Mesenchymal stem cell (in vitro differentiated cells and primary cell): ENCODE data around the gene SAA4.
"Not testable (repeated sequence)": the region's sequence is repeated elsewhere in the genome, so short reads cannot be mapped to it uniquely, and the experiment has no call there.

Source experiments
- DNase-seq: peaks from one replicate; pipeline ENCODE4 v3.0.0-alpha.2; 2013
- H2AFZ ChIP-seq: one replicate; pipeline ENCODE4 v1.6.1; 2013; ENCODE audit warnings: low read depth, mild to moderate bottlenecking, control low read depth, inconsistent platforms, low read length, moderate library complexity
- H2AK5ac ChIP-seq: 2 replicates; pipeline ENCODE4 v1.6.1; 2013; ENCODE audit warnings: low read length, moderate library complexity, mild to moderate bottlenecking, inconsistent platforms; ENCODE audit not compliant: severe bottlenecking
- H2BK120ac ChIP-seq: one replicate; pipeline ENCODE4 v1.6.1; 2013; ENCODE audit warnings: low read depth, mild to moderate bottlenecking, inconsistent platforms, low read length, moderate library complexity
- H2BK12ac ChIP-seq, 2 experiments: one replicate each; pipeline ENCODE4 v1.6.1; 2013; ENCODE audit warnings: inconsistent platforms in 2 of 2, low read length in 2 of 2, mild to moderate bottlenecking in 2 of 2, moderate library complexity in 2 of 2, control low read depth in 1 of 2
- H2BK15ac ChIP-seq: one replicate; pipeline ENCODE4 v1.6.1; 2013; ENCODE audit warnings: mild to moderate bottlenecking, low read depth, inconsistent platforms; ENCODE audit not compliant: poor library complexity, severe bottlenecking
- H2BK5ac ChIP-seq: 2 replicates; pipeline ENCODE4 v1.6.1; 2013; ENCODE audit warnings: low read depth, mild to moderate bottlenecking, low read length, control low read depth, inconsistent platforms; ENCODE audit not compliant: poor library complexity, severe bottlenecking
- H3K14ac ChIP-seq, 2 experiments: one replicate each; pipeline ENCODE4 v1.6.1; 2013; ENCODE audit warnings: inconsistent platforms in 2 of 2, low read length in 2 of 2, control low read depth in 1 of 2, mild to moderate bottlenecking in 1 of 2, moderate library complexity in 1 of 2
- H3K18ac ChIP-seq, 2 experiments: one replicate each; pipeline ENCODE4 v1.6.1; 2013; ENCODE audit warnings: inconsistent platforms in 2 of 2, low read length in 2 of 2, control low read depth in 1 of 2, low read depth in 1 of 2, mild to moderate bottlenecking in 1 of 2
- H3K23ac ChIP-seq, 2 experiments: one replicate each; pipeline ENCODE4 v1.6.1; 2013; ENCODE audit warnings: inconsistent platforms in 2 of 2, low read length in 2 of 2, mild to moderate bottlenecking in 2 of 2, moderate library complexity in 2 of 2, control low read depth in 1 of 2
- H3K27ac ChIP-seq: 2 replicates; pipeline ENCODE4 v1.5.1; 2013; ENCODE audit warnings: mild to moderate bottlenecking, moderate library complexity, low read length, control low read depth, inconsistent platforms; ENCODE audit not compliant: poor library complexity, severe bottlenecking
- H3K27me3 ChIP-seq, 2 experiments: 2 replicates each; pipeline versions ENCODE4 v1.6.1 to v1.7.0; 2013; ENCODE audit warnings: low read length in 2 of 2, mild to moderate bottlenecking in 2 of 2, moderate library complexity in 2 of 2, control low read depth in 1 of 2, inconsistent platforms in 1 of 2; ENCODE audit not compliant: control insufficient read depth in 1 of 2, insufficient read depth in 1 of 2
- H3K36me3 ChIP-seq, 2 experiments: 2 replicates each; pipeline versions ENCODE4 v1.6.1 to v1.7.0; 2013; ENCODE audit warnings: low read length in 2 of 2, control low read depth in 1 of 2, inconsistent platforms in 1 of 2, low read depth in 1 of 2, mild to moderate bottlenecking in 1 of 2; ENCODE audit not compliant: insufficient read depth in 2 of 2, control insufficient read depth in 1 of 2
- H3K4ac ChIP-seq, 2 experiments: one replicate each; pipeline ENCODE4 v1.6.1; 2013; ENCODE audit warnings: inconsistent platforms in 2 of 2, low read length in 2 of 2, mild to moderate bottlenecking in 2 of 2, moderate library complexity in 2 of 2, control low read depth in 1 of 2, low read depth in 1 of 2
- H3K4me1 ChIP-seq: 2 replicates; pipeline ENCODE4 v1.6.1; 2013; ENCODE audit warnings: low read depth, low read length, control low read depth; ENCODE audit not compliant: control insufficient read depth, insufficient read depth
- H3K4me2 ChIP-seq: 2 replicates; pipeline ENCODE4 v1.6.1; 2013; ENCODE audit warnings: low read length, mild to moderate bottlenecking, inconsistent platforms; ENCODE audit not compliant: poor library complexity, severe bottlenecking
- H3K4me3 ChIP-seq, 2 experiments: 2 replicates each; pipeline versions ENCODE4 v1.5.1 to v1.7.0; 2013; ENCODE audit warnings: low read length in 2 of 2, mild to moderate bottlenecking in 2 of 2, control low read depth in 1 of 2, low read depth in 1 of 2; ENCODE audit not compliant: insufficient read depth in 1 of 2
- H3K79me1 ChIP-seq: replicated peaks from 2 replicates; pipeline ENCODE4 v1.6.1; 2013; ENCODE audit warnings: mild to moderate bottlenecking, control low read depth, low read length, inconsistent platforms; ENCODE audit not compliant: poor library complexity, severe bottlenecking
- H3K9ac ChIP-seq: 2 replicates; pipeline ENCODE4 v1.7.0; 2013; ENCODE audit warnings: mild to moderate bottlenecking, low read length, moderate library complexity
- H3K9me3 ChIP-seq: 2 replicates; pipeline ENCODE4 v1.7.0; 2013; ENCODE audit warnings: mild to moderate bottlenecking, low read length; ENCODE audit not compliant: control insufficient read depth
- H4K8ac ChIP-seq: one replicate; pipeline ENCODE4 v1.6.1; 2013; ENCODE audit warnings: inconsistent platforms, mild to moderate bottlenecking, low read length, moderate library complexity
- H4K91ac ChIP-seq: one replicate; pipeline ENCODE4 v1.6.1; 2013; ENCODE audit warnings: mild to moderate bottlenecking, low read length, inconsistent platforms
- WGBS: methylation state at CpG from one replicate; pipeline ENCODE4 v1.1.7; 2013; ENCODE audit warnings: mixed read lengths; 5-methylcytosine and 5-hydroxymethylcytosine counted together

Gene SAA4

DNA sequence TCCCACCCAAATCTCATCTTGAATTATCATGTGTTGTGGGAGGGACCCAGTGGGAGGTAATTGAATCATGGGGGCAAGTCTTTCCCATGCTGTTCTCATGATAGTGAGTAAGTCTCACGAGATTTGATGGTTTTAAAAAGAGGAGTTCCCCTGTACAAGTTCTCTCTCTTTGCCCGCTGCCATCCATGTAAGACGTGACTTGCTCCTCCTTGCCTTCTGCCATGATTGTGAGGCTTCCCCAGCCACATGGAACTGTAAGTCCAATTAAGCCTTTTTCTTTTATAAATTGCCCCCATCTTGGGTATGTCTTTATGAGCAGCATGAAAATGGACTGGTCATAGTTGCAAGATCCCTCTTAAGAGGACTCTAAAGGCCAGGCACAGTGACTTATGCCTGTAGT, 38.9 kb downstream of the SAA4 start:
- not testable (repeated sequence) for H3K23ac ChIP-seq, H3K9me3 ChIP-seq, H3K36me3 ChIP-seq, H3K9ac ChIP-seq, H3K18ac ChIP-seq, H4K91ac ChIP-seq, H2BK12ac ChIP-seq, H3K4ac ChIP-seq, H3K14ac ChIP-seq, H2AFZ ChIP-seq, H2BK120ac ChIP-seq, DNase-seq, H2AK5ac ChIP-seq, H3K4me2 ChIP-seq, H3K4me1 ChIP-seq, H2BK5ac ChIP-seq, H2BK15ac ChIP-seq, H3K79me1 ChIP-seq, H3K27ac ChIP-seq, H4K8ac ChIP-seq, H3K4me3 ChIP-seq
- H3K27me3 ChIP-seq, result peaks cover 3 to 21% of the 10 kb centered on the region in 2 experiments
- WGBS, result 25% methylated on average over 1 of the region's 3 CpGs

DNA sequence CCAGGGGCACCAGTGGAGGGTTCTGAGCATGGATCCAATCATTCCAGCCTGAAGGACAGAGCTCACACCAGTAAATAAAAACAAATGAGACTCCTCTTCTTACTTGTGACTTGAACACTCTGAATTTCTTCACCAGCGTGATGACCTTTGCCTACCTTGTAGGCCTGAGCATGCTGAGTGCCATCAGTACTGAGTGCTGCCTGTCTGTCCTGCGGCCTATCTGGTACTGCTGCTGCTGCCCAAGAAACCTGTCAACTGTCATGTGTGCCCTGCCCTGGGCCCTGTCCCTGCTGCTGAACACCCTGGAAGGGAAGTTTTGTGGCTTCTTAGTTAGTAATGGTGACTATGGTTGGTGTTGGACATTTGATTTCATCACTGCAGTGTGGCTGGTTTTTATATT, 40.1 kb downstream of the SAA4 start:
- no peak overlapping the region for H3K9ac ChIP-seq
- H3K27me3 ChIP-seq, result peaks cover 3 to 28% of the 10 kb centered on the region in 2 experiments

GRCh38 chr11:18193010-18193409, 43.6 kb downstream of the SAA4 start:
- Histone ChIP-seq H3K4me3 (no peak overlapping the region), H3K23ac (no peak overlapping the region), H3K14ac (no peak overlapping the region), H2BK15ac (no peak overlapping the region), H3K9me3 (no peaks in the 10 kb centered on the region), H3K79me1 (no peaks in the 10 kb centered on the region), H4K8ac (no peak overlapping the region), H3K36me3 (no peaks in the 10 kb centered on the region), H3K18ac (no peak overlapping the region), H2AFZ (no peak overlapping the region), H2AK5ac (no peak overlapping the region), H3K27ac (no peak overlapping the region), H3K4me1 (no peaks in the 10 kb centered on the region), H2BK12ac (no peak overlapping the region), H2BK120ac (no peak overlapping the region), H2BK5ac (no peak overlapping the region), H4K91ac (no peak overlapping the region), H3K27me3 (peaks cover 3 to 33% of the 10 kb centered on the region in 2 experiments), H3K9ac (no peak overlapping the region), H3K4me2 (no peak overlapping the region), H3K4ac (no peak overlapping the region)
- WGBS, result 22% methylated on average over 3 of the region's 4 CpGs
- no peak for DNase-seq

More for the DNA sequence above, 40.1 kb downstream of the SAA4 start:
- Histone ChIP-seq H3K14ac (no peak overlapping the region), H3K4me2 (no peak overlapping the region), H3K4me1 (no peaks in the 10 kb centered on the region), H3K36me3 (no peaks in the 10 kb centered on the region), H2BK15ac (no peak overlapping the region), H3K79me1 (no peaks in the 10 kb centered on the region), H2BK120ac (no peak overlapping the region), H2BK5ac (no peak overlapping the region), H2BK12ac (no peak overlapping the region), H2AFZ (no peak overlapping the region), H3K9me3 (no peaks in the 10 kb centered on the region), H3K27ac (no peak overlapping the region), H4K91ac (no peak overlapping the region), H3K23ac (no peak overlapping the region), H3K18ac (no peak overlapping the region), H3K4me3 (no peak overlapping the region), H3K4ac (no peak overlapping the region), H2AK5ac (no peak overlapping the region), H4K8ac (no peak overlapping the region)
- DNase-seq, result no peak
- 81% methylated on average over 2 of the region's 2 CpGs for WGBS

DNA sequence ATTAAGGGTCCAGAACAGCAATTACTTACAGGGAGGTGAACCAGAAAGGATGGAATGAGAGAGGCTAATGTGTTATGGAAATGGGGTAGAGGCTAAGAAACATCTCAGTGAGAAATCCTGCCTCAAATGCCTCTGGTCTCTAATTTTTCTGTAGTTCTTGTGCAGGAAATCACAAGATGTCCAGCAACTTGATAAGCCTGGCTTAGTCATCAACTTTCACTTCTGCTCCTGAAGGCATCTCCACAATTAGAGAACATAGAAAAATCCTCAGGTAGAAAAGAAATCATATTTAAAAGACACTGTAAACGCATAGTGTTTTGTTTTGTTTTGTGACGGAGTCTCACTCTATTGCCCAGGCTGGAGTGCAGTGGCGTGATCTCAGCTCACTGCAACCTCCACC, 45.2 kb downstream of the SAA4 start:
- H3K4me2 ChIP-seq, result no peak overlapping the region
- no peak overlapping the region for H4K91ac ChIP-seq
- no peak overlapping the region for H4K8ac ChIP-seq
- H3K4me3 ChIP-seq, result no peak overlapping the region
- no peak overlapping the region for H3K14ac ChIP-seq
- no peak overlapping the region for H2BK12ac ChIP-seq
- H3K27ac ChIP-seq, result no peak overlapping the region
- DNase-seq, result no peak
- H3K79me1 ChIP-seq, result no peaks in the 10 kb centered on the region
- no peaks in the 10 kb centered on the region for H3K4me1 ChIP-seq
- H2BK15ac ChIP-seq, result no peak overlapping the region
- peaks cover 3 to 27% of the 10 kb centered on the region in 2 experiments for H3K27me3 ChIP-seq
- H3K23ac ChIP-seq, result no peak overlapping the region
- H2BK5ac ChIP-seq, result no peak overlapping the region
- no peak overlapping the region for H3K9ac ChIP-seq
- no peak overlapping the region for H3K18ac ChIP-seq
- no peak overlapping the region for H2AK5ac ChIP-seq
- no peaks in the 10 kb centered on the region for H3K36me3 ChIP-seq
- no peaks in the 10 kb centered on the region for H3K9me3 ChIP-seq
- H2BK120ac ChIP-seq, result no peak overlapping the region
- H2AFZ ChIP-seq, result no peak overlapping the region
- WGBS, result 89% methylated on average over 3 of the region's 3 CpGs
- H3K4ac ChIP-seq, result no peak overlapping the region
